SKM-1 (cell line): Measurements from ENCODE around the gene UNC79.

Experiments
- DNase-seq: peaks from one replicate; lab custom pipeline; 2025; ENCODE audit not compliant: unreplicated experiment; lab: John Stamatoyannopoulos, UW

UNC79 gene

DNA sequence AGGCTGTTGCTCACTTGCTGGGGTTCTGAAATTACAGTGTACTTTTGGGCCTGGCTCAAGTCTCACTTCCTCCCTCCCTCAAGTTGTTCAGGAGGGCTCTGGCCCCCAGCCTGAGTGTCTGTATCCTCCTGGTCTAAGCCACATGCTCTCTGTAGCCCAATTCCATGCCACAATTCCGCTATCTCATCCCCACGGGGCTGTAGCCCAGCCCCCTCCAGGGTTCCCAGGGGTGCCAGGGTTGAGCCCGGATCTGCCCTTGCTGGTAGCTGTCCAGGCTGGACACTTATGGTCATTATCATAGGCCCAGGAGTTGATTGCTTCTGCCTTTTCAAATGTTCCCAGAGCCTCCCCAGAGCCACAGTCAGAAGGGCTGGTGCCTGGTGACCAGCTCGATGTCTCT is 292.3 kb downstream of the UNC79 start:
- no peak for DNase-seq

- no peak for DNase-seq
Observed at GRCh38 chr14:93725002-93725582, 294.4 kb downstream of the UNC79 start.

- DNase-seq, result no peak
Observed at GRCh38 chr14:93725993-93726392, 295.3 kb downstream of the UNC79 start.

DNA sequence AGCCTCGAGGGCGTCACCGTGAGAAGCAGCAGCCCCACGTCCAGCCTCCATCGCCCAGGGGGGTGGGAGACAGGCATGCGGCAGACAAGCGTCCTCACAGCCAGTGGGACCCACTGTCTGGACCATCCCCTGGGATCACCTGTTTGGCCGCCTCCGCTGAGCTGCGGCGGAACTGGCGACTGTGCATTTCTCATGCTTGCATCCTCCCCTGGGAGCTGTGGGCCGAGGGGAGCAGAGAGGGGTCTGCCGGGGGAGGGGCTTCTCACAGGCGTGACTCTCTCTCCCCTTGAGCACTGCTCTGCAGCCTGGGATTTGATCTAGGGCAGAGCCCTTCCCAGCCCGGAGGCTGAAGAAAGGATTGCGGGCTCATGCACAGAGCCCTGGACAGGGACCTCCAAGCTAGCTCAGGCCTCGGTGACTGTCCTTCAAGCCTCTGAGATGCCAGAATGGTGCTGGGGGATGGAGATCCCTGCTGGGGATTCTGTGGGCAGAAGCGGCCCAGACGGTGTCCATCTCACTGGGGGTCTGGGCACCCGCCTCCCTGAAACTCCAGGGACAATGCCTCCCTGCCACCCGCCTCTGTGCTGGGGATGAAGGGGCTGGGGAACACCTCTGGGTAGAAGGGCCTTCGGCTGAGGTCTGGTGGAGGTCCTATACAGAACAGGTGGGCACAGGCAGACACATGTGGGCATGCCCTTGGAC is 296.5 kb downstream of the UNC79 start:
- DNase-seq, result no peak

DNA sequence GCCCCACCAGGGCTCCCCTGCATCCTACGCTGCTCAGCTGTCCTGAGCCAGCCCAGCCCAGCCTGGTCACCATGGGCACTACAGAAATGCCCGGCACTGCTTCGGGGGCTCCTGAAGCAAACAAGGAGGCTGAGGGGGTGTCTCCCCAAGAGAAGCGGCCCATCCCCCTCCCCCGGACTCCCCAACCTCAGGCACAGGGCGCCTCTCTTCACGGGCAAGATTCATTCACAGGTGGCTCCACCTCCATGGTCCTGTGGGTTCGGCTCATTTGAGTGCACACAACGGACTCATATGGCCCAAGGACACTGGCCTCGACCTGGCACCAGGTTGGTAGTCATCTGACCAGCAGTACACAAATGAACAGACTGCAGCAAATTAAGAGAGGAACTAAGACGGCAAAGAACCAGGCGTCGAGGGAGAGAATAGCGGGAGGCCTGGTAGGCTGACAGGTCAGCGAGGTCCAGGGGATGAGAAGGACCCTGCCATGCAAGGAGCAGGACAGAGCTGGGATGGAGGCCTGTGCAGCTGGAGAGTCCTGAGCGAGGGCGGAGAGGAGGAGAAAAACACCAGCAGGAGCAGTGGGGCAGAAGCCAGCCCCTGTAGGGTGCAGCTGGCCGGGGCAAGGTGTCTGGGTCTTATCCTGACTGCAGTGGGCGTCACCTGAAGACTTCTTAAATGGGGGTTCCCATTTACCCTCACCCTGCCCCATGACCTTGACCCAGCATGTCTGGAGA is 297.3 kb downstream of the UNC79 start:
- no peak for DNase-seq

- DNase-seq, result no peak
Observed at GRCh38 chr14:93728651-93729016, 297.9 kb downstream of the UNC79 start.

DNA sequence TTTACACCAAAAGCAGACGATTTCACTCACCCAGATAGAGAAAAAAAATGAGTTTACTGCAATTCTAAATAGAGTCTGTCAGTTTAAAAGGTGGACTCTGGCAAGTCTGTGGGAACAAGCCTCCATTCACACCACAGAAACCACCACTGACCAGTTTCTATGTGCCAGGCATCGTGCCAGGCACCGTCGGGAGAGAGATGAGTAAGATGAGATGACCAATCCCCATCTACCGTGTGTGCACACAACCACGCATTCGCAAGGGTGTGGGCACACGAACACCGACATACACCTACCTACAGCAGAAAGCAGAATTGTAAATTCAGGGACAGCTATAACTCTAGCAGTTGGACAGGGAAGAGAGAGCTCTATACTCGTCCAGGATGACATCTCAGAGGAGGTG is 299.3 kb downstream of the UNC79 start:
- DNase-seq, result no peak

- no peak for DNase-seq
Observed at GRCh38 chr14:93731753-93732152, 301.0 kb downstream of the UNC79 start.

DNA sequence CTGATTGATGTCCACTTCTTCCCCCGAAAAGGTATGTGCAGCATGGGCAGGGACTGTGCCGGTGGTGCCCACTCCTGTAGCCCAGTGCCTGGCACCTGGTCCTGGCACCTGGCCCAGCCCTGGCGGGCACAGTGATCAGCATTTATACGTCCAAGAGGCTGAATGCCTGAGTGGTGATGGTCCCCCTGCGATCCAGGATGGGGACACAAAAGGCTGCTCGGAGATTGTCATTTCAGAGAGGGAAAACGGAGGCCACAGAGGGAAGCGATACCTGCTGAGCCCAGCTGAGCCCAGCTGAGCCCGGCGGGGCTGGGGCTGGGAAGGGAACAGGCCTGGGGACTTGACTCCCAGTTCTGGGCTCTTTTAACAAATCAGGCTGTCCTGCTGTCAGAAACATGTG is 301.8 kb downstream of the UNC79 start:
- no peak for DNase-seq

GRCh38 chr14:93733231-93733630 is 302.5 kb downstream of the UNC79 start:
- DNase-seq, result no peak

GRCh38 chr14:93733631-93734030 is 302.9 kb downstream of the UNC79 start:
- no peak for DNase-seq

DNA sequence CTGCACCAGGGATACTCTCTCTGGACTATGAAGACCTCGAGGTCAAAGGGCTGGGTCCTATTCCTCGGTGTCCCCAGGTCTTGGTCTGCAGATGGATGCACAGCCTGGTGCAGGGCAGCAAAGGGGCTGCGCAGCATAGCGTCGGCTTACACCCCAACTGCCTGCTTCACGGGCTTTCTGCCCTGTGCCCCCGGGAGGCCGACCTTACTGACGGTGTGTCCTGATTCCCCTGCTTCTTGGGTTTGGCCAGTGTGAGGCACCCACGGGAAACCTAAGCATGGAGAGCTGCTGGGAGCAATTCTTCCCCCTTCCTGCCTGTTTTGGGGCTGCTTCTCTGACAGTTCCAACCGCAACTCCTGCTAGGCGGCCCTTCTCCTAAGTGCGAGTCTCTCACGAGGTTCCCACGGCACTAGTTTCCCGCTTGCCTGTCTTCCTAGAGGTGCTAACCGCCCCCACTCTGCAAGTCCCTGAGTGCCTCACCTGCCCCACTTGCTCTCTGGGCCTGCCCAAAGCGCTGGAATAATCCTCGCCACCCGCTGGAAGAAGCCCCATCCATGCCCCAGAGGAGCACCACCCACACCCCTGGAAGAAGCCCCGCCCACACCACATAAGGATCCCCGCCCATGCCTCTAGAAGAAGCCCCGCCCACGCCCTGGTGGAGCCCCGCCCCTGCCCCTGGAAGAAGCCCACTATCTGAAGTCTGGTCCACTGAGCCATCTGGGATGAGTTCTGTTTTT is 303.5 kb downstream of the UNC79 start:
- DNase-seq, result no peak

DNA sequence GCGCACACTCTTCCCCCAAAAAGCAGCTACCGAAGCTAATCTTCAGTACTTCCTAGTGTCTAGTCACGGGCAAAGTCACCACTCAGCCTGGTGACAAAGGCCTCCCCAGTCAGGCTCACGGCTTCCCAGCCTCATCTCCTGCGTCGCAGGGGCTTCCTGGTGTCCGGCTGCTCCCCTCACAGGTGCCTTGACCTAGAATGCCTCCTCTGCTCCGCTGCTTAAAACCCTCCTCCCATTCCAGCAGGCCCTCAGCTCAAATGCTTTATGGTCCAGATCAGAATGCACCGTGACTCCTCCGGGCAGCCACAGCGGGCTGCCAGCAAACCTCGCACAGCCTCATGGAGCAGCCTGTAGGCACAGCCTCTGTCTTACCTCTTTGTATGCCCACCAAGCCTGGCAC is 304.5 kb downstream of the UNC79 start:
- no peak for DNase-seq

DNA sequence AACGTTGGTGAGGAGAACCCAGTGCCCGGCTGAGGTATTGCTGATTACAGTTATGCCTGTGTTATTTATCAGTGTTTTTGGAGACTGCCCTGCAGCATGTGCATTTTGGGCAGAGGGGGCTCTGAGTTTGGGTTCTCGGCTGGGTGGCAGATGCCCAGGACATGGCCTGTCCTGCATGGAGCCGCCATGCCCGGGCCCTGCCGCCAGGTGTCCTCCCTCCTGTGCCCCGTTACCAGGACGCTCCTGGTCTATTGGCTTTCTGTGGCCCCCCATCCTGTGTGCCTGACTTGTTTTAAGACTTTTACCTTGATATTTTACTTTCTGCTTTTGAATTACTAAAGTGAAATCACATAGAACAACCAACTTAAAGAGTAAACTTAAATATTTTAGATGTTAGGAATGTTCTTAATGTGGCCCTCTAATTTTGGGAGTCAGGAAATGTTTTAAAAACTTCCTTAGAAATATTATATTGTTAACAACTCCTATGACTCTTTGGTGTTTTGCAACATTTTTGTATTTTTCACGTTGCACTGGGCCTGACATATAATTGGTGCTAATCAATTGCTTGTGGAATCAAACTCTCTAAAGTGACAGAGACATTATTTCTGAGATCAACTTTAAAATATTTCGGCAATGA is 305.8 kb downstream of the UNC79 start:
- DNase-seq, result no peak

DNA sequence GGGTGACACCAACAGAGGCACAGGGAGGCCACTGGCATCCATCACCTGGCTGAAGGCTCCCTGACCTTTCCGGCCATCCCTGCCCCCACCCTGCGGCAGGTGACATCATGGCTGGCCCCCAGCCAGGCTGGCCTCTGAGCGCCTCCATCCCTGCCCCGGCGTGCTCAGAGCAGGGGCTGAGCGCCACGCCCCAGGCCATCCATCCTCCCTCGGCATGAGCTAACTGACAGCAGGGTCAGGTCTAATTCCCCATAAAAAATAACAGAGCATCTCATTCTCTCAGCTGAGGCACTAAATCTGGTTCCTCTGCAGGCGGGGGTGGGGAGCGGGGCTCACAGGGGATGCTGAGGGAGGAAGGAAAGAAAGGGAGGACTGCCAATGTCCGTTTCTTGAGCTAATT is 306.9 kb downstream of the UNC79 start:
- no peak for DNase-seq

GRCh38 chr14:93741556-93742230 is 311.0 kb downstream of the UNC79 start:
- no peak for DNase-seq

DNA sequence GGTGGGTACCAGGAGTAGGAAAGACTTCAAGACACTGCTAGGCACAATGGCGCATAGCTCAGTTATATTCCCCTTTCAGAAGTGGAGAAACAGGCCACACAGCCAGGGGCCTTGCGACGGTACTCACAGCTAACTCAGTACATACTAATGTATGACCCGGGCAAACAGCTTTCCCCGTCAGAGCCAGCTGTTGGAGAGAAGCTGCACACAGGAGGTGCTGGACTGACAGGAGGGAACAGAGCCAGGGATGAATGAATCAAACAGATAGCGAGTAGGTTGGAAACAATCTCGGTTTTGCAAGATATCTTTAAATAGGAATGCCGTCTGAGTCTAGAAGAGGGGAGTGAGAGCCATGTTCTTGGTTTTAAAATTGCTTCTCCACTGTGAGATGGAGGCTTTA is 312.0 kb downstream of the UNC79 start:
- DNase-seq, result no peak

- DNase-seq, result no peak
Observed at GRCh38 chr14:93743270-93744060, 312.7 kb downstream of the UNC79 start.

DNA sequence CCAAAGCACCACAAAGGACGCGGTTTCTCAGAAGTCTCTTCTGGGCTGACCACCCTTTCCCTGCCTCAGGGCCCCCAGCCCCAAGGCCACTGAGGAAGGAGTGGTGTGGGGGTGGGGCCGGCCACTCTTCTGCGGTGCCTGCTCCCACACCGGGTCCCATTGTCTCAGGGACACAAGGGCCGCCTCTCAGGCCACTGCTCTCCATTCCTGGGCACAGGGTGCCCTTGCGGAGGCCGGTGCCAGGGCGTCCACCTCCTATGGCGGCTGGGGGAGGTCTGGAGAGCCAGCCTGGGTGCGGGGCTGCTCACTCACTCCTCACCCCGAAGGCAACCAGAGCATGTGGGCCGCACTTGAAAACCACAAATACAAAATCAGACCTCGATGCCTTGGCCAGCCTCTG is 313.4 kb downstream of the UNC79 start:
- DNase-seq, result no peak

DNA sequence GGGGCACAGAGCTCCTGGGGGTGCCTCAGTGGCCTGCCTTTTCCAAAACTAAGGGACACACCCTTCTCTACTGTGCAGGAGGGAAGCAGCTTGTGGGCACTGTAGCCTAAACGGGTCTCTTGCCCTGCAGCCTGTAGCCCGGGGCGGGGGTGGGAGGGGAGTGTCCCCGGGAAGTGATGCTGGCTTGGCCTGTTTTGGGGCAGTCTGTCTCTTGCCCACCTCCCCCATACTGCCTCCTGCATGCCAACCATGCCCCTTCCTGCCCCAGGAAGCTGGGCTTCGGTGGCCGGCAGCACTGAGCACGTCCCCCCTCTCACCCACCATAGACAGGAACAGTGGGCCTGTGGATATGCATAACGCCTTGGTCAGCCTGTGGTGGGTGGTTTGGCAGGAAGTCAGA is 314.1 kb downstream of the UNC79 start:
- no peak for DNase-seq
